ENCODE results near the gene TOP3A. TPM values are rescaled to one million over a fixed set of nuclear protein-coding genes. Genes with fewer than 3 reads are reported as not detected.
"Not testable (repeated sequence)": the region's sequence is repeated elsewhere in the genome, so short reads cannot be mapped to it uniquely, and the experiment has no call there.

The TOP3A gene
- total RNA-seq, 4 donors from 2014 or later: 18.7 to 46.4 (median 28.4) TPM

GRCh38 chr17:18300725-18301480 lies 13.9 kb downstream of the TOP3A start:
- no peak overlapping the region for H3K4me3 ChIP-seq (ENCODE audit: low read depth, poor library complexity, severe bottlenecking)
- intact Hi-C loops (cut with DNase I; ENCODE audit: low total_unique reads): no loop called here
- DNase-seq (ENCODE audit: low spot score in 2 of 2): no peak
- no peak for TF ChIP-seq POLR2A (IDR thresholded peaks at IDR 0.05)
- TF ChIP-seq CTCF (IDR thresholded peaks at IDR 0.05): no peak
- WGBS, 2 donors: 73 to 80% methylated on average over 8 of the region's 8 CpGs

DNA sequence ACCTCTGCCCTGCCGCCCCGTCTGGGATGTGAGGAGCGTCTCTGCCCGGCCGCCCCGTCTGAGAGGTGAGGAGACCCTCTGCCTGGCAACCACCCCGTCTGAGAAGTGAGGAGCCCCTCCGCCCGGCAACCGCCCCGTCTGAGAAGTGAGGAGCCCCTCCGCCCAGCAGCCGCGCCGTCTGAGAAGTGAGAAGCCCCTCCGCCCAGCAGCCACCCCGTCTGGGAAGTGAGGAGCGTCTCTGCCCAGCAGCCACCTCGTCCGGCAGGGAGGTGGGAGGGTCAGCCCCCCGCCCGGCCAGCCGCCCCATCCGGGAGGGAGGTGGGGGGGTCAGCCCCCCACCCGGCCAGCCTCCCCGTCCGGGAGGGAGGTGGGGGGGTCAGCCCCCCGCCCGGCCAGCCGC lies 16.7 kb downstream of the TOP3A start:
- no CpG with 5 or more reads among the region's 30 CpGs for WGBS, 2 donors
- DNase-seq (ENCODE audit: low spot score in 2 of 2); intact Hi-C loops (cut with DNase I; ENCODE audit: low total_unique reads); H3K4me3 ChIP-seq (ENCODE audit: low read depth, poor library complexity, severe bottlenecking): not testable (repeated sequence)

DNA sequence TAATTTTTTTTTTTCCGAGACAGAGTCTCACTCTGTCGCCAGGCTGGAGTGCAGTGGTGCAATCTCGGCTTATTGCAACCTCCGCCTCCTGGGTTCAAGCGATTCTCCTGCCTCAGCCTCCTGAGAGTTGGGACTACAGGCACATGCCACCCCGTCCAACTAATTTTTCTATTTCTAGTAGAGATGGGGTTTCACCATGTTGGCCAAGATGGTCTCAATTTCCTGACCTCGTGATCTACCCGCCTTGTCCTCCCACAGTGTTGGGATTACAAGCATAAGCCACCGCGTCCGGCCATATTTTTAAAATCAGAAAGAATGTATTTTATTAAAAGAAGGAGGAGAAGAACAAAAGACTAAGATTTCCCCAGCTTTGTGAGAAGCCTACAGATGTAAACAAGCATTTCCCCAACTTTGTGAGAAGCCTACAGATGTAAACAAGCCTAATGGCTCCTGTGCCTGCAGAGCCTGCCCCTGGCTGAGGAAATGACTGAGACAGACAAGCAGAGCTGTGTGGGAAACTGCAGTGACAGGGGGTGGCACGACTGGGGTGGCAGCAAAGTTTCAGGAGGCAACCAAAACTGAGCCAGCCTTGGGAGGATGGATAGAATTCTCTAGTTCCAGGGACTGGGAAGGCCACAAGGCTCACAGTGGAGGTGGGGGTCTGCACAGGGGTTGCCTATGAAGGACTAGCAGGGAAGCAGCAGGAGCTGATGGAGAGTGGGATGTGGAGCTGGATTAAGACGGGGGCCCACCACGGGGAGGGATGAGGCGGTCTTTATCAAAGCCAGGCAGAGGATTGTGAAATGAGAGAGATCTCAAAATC lies 22.9 kb downstream of the TOP3A start:
- intact Hi-C loops (cut with DNase I; ENCODE audit: low total_unique reads): no loop called here
- DNase-seq (ENCODE audit: low spot score in 2 of 2): no peak
- WGBS, 2 donors: 90 to 91% methylated on average over 15 of the region's 15 CpGs
- TF ChIP-seq POLR2A (IDR thresholded peaks at IDR 0.05) (no peak), CTCF (IDR thresholded peaks at IDR 0.05) (no peak)
- no peak overlapping the region for H3K4me3 ChIP-seq (ENCODE audit: low read depth, poor library complexity, severe bottlenecking)

DNA sequence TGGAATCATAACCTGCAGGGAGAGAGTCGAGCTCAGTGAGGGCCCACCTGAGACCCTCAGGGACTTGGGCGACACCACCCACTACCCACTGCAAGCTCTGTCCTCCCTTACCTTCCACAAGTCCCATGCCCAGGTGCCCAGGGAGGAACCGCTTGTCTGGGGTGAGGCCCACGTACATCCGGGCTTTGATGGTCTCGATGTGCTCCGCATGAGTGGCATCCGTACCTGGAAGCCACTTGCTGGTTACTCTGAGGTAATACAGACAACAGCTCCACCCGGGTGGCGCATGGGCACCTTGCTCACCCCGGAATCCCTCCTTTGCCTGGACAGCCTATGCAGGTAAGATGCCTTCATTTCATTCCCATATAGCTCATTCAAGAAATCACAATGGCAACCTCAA lies 29.5 kb downstream of the TOP3A start:
- 96 to 98% methylated on average over 11 of the region's 11 CpGs for WGBS, 2 donors
- no peak for TF ChIP-seq POLR2A (IDR thresholded peaks at IDR 0.05)
- TF ChIP-seq CTCF (IDR thresholded peaks at IDR 0.05): no peak
- H3K4me3 ChIP-seq (ENCODE audit: low read depth, poor library complexity, severe bottlenecking): no peak overlapping the region
- no peak for DNase-seq (ENCODE audit: low spot score in 2 of 2)
- intact Hi-C loops (cut with DNase I; ENCODE audit: low total_unique reads): no loop called here

GRCh38 chr17:18281788-18282187 lies 33.0 kb downstream of the TOP3A start:
- no peak overlapping the region for H3K4me3 ChIP-seq (ENCODE audit: low read depth, poor library complexity, severe bottlenecking)
- 91% methylated on average over 6 of the region's 6 CpGs for WGBS, 2 donors
- no peak for DNase-seq (ENCODE audit: low spot score in 2 of 2)
- TF ChIP-seq CTCF (IDR thresholded peaks at IDR 0.05) (no peak), POLR2A (IDR thresholded peaks at IDR 0.05) (no peak)
- intact Hi-C loops (cut with DNase I; ENCODE audit: low total_unique reads): no loop called here

GRCh38 chr17:18280766-18281371 lies 33.9 kb downstream of the TOP3A start:
- intact Hi-C loops (cut with DNase I; ENCODE audit: low total_unique reads): no loop called here
- WGBS, 2 donors: 61% methylated on average over 5 of the region's 5 CpGs
- no peak for DNase-seq (ENCODE audit: low spot score in 2 of 2)
- no peak overlapping the region for H3K4me3 ChIP-seq (ENCODE audit: low read depth, poor library complexity, severe bottlenecking)
- no peak for TF ChIP-seq CTCF (IDR thresholded peaks at IDR 0.05)
- no peak for TF ChIP-seq POLR2A (IDR thresholded peaks at IDR 0.05)
